ENCODE results near the gene LRRK2. TPM values are rescaled to one million over a fixed set of nuclear protein-coding genes. Genes with fewer than 3 reads are reported as not detected.

The LRRK2 gene
- total RNA-seq, 2 experiments from 2014 or later = 0.76 TPM; not detected in 1

DNA sequence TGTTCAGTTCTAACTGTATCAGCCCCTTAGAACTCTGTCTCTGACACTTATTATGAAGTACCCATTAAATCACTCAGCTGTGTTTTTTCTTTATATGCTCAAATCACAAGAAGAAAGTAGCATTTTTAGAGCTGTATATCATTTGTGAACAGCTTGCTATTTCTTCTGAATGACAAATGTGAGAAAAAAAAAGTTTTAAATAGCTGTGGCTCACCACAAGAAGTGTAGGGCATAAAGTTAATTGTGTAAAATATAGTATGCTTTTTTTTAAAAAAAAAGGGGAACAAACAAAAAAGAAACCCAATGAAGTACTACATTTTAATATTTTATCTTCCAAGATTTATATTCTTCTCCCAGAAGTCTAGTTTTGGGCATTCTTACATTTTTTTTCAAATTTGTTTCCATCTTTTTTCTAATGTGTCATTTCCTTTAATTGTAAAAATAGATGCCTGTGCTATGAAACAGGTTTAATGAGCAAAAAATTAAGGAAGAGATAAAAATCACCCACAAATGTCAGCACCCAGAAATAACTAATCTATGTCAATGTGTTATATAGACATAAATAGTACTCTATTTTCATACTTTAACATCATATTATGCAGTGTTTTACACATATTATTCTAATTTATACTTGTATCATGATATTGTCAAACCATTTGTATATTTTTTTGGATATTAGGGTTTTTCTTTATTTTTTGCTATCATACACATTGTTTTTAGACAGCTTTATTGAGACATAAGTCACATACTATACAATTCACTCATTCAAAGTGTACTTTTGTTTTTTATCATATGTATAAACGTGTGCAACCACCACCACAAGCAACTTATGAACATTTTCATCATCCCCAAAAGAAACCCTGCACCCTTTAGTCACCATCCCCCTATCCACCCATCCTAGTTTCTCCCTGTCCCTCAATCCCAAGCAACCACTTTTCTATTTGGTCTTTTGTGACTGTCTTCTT is 22.4 kb upstream of the LRRK2 start:
- intact Hi-C loops (cut with micrococcal nuclease) = no loop called here
- Mint-ChIP-seq H3K9me3 (no peaks in the 10 kb centered on the region), H3K4me3 (no peak overlapping the region), H3K36me3 (ENCODE audit: low read depth) (no peaks in the 10 kb centered on the region), H3K27ac (no peak overlapping the region), H3K4me1 (ENCODE audit: low read depth) (no peaks in the 10 kb centered on the region), H3K27me3 (peaks cover 6% of the 10 kb centered on the region)
- ChIA-PET POLR2A (no interaction called here), CTCF (interaction anchor here (0.9 to 1.5 kb wide), 2 partner anchors 12 to 20 kb away, joined by 4 read pairs; no protein-coding TSS in a partner anchor)
- TF ChIP-seq CTCF (IDR thresholded peaks at IDR 0.05) = no peak
- DNase-seq = no peak
- no peak for ATAC-seq

- no peak for DNase-seq
- H3K9me3 Mint-ChIP-seq = no peaks in the 10 kb centered on the region
- H3K4me3 Mint-ChIP-seq = no peak overlapping the region
- H3K4me1 Mint-ChIP-seq (ENCODE audit: low read depth) = no peaks in the 10 kb centered on the region
- no peak overlapping the region for H3K27ac Mint-ChIP-seq
- TF ChIP-seq CTCF (IDR thresholded peaks at IDR 0.05) = no peak
- ATAC-seq = no peak
- ChIA-PET CTCF (no interaction called here), POLR2A (no interaction called here)
- peaks cover 9% of the 10 kb centered on the region for H3K27me3 Mint-ChIP-seq
- intact Hi-C loops (cut with micrococcal nuclease) = no loop called here
- no peaks in the 10 kb centered on the region for H3K36me3 Mint-ChIP-seq (ENCODE audit: low read depth)
Measured at GRCh38 chr12:40203060-40203430, 21.8 kb upstream of the LRRK2 start.

GRCh38 chr12:40204337-40204736 is 20.5 kb upstream of the LRRK2 start:
- no peak for DNase-seq
- no peaks in the 10 kb centered on the region for H3K36me3 Mint-ChIP-seq (ENCODE audit: low read depth)
- no peak for ATAC-seq
- H3K4me1 Mint-ChIP-seq (ENCODE audit: low read depth) = no peaks in the 10 kb centered on the region
- H3K27me3 Mint-ChIP-seq = peaks cover 9% of the 10 kb centered on the region
- no peak overlapping the region for H3K4me3 Mint-ChIP-seq
- no peaks in the 10 kb centered on the region for H3K9me3 Mint-ChIP-seq
- intact Hi-C loops (cut with micrococcal nuclease) = no loop called here
- ChIA-PET POLR2A (interaction anchor here (0.6 kb wide), 1 partner anchor 9 kb away, joined by 3 read pairs; no protein-coding TSS in a partner anchor), CTCF (no interaction called here)
- H3K27ac Mint-ChIP-seq = no peak overlapping the region
- TF ChIP-seq CTCF (IDR thresholded peaks at IDR 0.05) = no peak

DNA sequence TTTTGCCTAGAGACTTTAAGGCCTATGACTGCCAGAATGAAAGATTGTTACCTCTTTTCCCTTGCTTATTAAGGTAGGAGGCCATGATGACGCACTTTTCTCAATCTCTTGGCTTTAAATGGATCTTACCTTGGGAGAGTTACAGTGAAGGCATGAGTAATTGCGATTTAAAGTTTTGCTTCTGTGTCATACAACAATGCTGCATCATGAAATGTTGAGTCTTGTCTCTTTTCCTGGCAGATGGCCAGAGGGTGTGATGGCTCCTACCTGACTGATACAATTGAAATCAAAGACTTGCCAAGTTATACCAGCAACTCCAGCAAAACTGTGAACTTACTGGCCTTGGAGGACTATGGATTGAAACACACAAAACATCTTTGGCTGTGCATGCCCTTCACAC is 17.2 kb upstream of the LRRK2 start:
- POLR2A ChIA-PET = no interaction called here
- DNase-seq = no peak
- intact Hi-C loops (cut with micrococcal nuclease) = no loop called here

More for the DNA sequence above, 17.2 kb upstream of the LRRK2 start:
- no peak for ATAC-seq
- Mint-ChIP-seq H3K4me3 (no peak overlapping the region), H3K27ac (no peak overlapping the region), H3K4me1 (ENCODE audit: low read depth) (no peaks in the 10 kb centered on the region), H3K36me3 (ENCODE audit: low read depth) (no peaks in the 10 kb centered on the region), H3K9me3 (no peaks in the 10 kb centered on the region), H3K27me3 (peaks cover 9% of the 10 kb centered on the region)
- CTCF ChIA-PET = no interaction called here
- TF ChIP-seq CTCF (IDR thresholded peaks at IDR 0.05) = no peak

Measured in activated CD8-positive, alpha-beta T cell treated with anti-CD3 and anti-CD28 coated beads for 36 hours (primary cell).